Fibroblast of lung (primary cell): ENCODE measurements around the gene NRXN2. TPM values are rescaled to one million over a fixed set of nuclear protein-coding genes. Genes with fewer than 3 reads are reported as not detected.

Experiments
- DNase-seq, 2 donors: peaks; one replicate each; pipeline versions ENCODE4 v3.0.0 to v3.0.0-alpha.2; 2010; ENCODE audit warnings: low read depth in 2 of 2
- H2AFZ ChIP-seq: 2 replicates; pipeline ENCODE4 v1.5.1; 2012; ENCODE audit warnings: low read length, control low read depth, inconsistent platforms
- H3K27ac ChIP-seq: 2 replicates; pipeline ENCODE4 v1.5.1; 2011; ENCODE audit warnings: low read length, control low read depth; ENCODE audit not compliant: insufficient read depth
- H3K27me3 ChIP-seq: 2 replicates; pipeline ENCODE4 v1.5.1; 2011; ENCODE audit warnings: mild to moderate bottlenecking, low read length; ENCODE audit not compliant: control insufficient read depth, insufficient read depth
- H3K36me3 ChIP-seq: 2 replicates; pipeline ENCODE4 v1.5.1; 2011; ENCODE audit warnings: low read length; ENCODE audit not compliant: control insufficient read depth, insufficient read depth
- H3K4me1 ChIP-seq: 2 replicates; pipeline ENCODE4 v1.5.1; 2011; ENCODE audit warnings: low read length; ENCODE audit not compliant: control insufficient read depth, insufficient read depth; ENCODE audit errors: extremely low read depth
- H3K4me2 ChIP-seq: 2 replicates; pipeline ENCODE4 v1.5.1; 2011; ENCODE audit warnings: low read length, control low read depth; ENCODE audit not compliant: insufficient read depth; ENCODE audit errors: extremely low read depth
- H3K4me3 ChIP-seq, 4 experiments: fragments of 200-600 bp in 1 of 4; sonication (generic) in 1 of 4; replicated peaks in 1 of 4; 2 replicates each; pipeline ENCODE4 v1.5.1; 2011 to 2016; ENCODE audit warnings: low read length in 4 of 4, low read depth in 3 of 4, mild to moderate bottlenecking in 3 of 4, control low read depth in 2 of 4, inconsistent platforms in 1 of 4, mixed read lengths in 1 of 4; ENCODE audit not compliant: insufficient read depth in 1 of 4; ENCODE audit errors: control extremely low read depth in 1 of 4
- H3K79me2 ChIP-seq: 2 replicates; pipeline ENCODE4 v1.5.1; 2012; ENCODE audit warnings: mild to moderate bottlenecking, low read length, inconsistent platforms; ENCODE audit not compliant: control insufficient read depth, insufficient read depth
- H3K9ac ChIP-seq: 2 replicates; pipeline ENCODE4 v1.5.1; 2011; ENCODE audit warnings: mild to moderate bottlenecking, low read length, control low read depth; ENCODE audit not compliant: insufficient read depth
- H3K9me3 ChIP-seq: 2 replicates; pipeline ENCODE4 v1.5.1; 2012; ENCODE audit warnings: low read depth, low read length; ENCODE audit not compliant: control insufficient read depth, insufficient read depth
- H4K20me1 ChIP-seq: 2 replicates; pipeline ENCODE4 v1.5.1; 2011; ENCODE audit warnings: low read length; ENCODE audit not compliant: control insufficient read depth, insufficient read depth; ENCODE audit errors: extremely low read depth
- CTCF ChIP-seq, 2 donors: IDR thresholded peaks in 1 of 2; conservative IDR thresholded peaks in 1 of 2; 1 replicate in 1 of 2; 2 replicates in 1 of 2; pipeline ENCODE4 v1.5.1; 2011 to 2012; ENCODE audit warnings: low read length in 2 of 2, control low read depth in 1 of 2, inconsistent platforms in 1 of 2, low read depth in 1 of 2, mild to moderate bottlenecking in 1 of 2
- EZH2 ChIP-seq: IDR thresholded peaks from 2 replicates; pipeline ENCODE4 v1.5.1; 2012; ENCODE audit warnings: low read length, control low read depth, mild to moderate bottlenecking; ENCODE audit errors: missing control alignments
- polyA plus RNA-seq, 2 donors: library from polyadenylated mRNA; depleted of rRNA in 1 of 2; stranded (reverse) in 1 of 2; unstranded in 1 of 2; fragments of >200 nt; gene quantifications; 2 replicates each; pipeline ENCODE4 v1.2.1, GENCODE V29; 2011 to 2012; ENCODE audit warnings: missing spikeins in 1 of 2
- total RNA-seq: library from RNA; depleted of rRNA; stranded (reverse); fragments of >200 nt; gene quantifications from 2 replicates; pipeline ENCODE4 v1.2.1, GENCODE V29; 2014

The NRXN2 gene
- total and polyA plus RNA-seq, 2 donors (not counting 1 experiment from before 2014, with no cell fraction given), result under 0.01 to 0.75 TPM

DNA sequence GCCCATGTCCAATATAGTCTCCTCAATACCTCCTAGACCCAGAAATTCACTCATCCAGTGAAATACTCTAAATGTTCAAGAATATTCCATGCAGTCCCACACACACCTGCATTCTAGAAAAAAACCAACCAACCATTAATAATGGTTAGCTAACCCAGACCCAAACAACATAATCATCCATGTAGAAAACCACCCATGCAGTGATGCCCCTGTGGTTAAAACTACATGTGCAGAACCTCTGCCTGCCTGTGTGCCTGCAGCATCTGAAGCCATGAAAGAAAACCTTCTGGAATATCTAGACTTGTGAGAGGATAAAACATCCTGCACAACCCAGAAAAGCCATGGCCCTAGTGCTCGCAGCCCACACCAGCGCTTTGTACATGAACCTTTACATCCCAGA is 84.2 kb downstream of the NRXN2 start:
- no peak for DNase-seq
- Histone ChIP-seq H3K79me2 (no peaks in the 10 kb centered on the region), H3K9me3 (no peaks in the 10 kb centered on the region), H4K20me1 (no peaks in the 10 kb centered on the region), H3K36me3 (no peaks in the 10 kb centered on the region), H3K27ac (no peak overlapping the region), H3K4me3 (no peak overlapping the region), H2AFZ (no peak overlapping the region), H3K4me2 (no peak overlapping the region), H3K27me3 (peaks cover 32% of the 10 kb centered on the region), H3K4me1 (no peaks in the 10 kb centered on the region), H3K9ac (no peak overlapping the region)
- no peak for TF ChIP-seq EZH2
- TF ChIP-seq CTCF (conservative IDR thresholded peaks at IDR 0.05 in 1 of 2, IDR thresholded peaks at IDR 0.05 in 1 of 2; ENCODE audit: low read depth in 1 of 2, low read length in 2 of 2), result no peak

GRCh38 chr11:64638018-64638665 is 84.9 kb downstream of the NRXN2 start:
- no peaks in the 10 kb centered on the region for H3K4me1 ChIP-seq
- no peaks in the 10 kb centered on the region for H3K36me3 ChIP-seq
- H3K27ac ChIP-seq, result no peak overlapping the region
- TF ChIP-seq EZH2, result no peak
- H2AFZ ChIP-seq, result no peak overlapping the region
- no peaks in the 10 kb centered on the region for H4K20me1 ChIP-seq
- H3K9me3 ChIP-seq, result no peaks in the 10 kb centered on the region
- no peak for DNase-seq
- no peak overlapping the region for H3K4me3 ChIP-seq
- peaks cover 29% of the 10 kb centered on the region for H3K27me3 ChIP-seq
- no peaks in the 10 kb centered on the region for H3K79me2 ChIP-seq
- H3K9ac ChIP-seq, result no peak overlapping the region
- H3K4me2 ChIP-seq, result no peak overlapping the region

- Histone ChIP-seq H3K4me3 (no peak overlapping the region), H3K79me2 (no peaks in the 10 kb centered on the region), H3K27me3 (peaks cover 29% of the 10 kb centered on the region), H3K4me2 (no peak overlapping the region), H3K27ac (no peak overlapping the region), H3K9me3 (no peaks in the 10 kb centered on the region), H4K20me1 (no peaks in the 10 kb centered on the region), H3K4me1 (no peaks in the 10 kb centered on the region), H2AFZ (no peak overlapping the region), H3K36me3 (no peaks in the 10 kb centered on the region), H3K9ac (no peak overlapping the region)
- TF ChIP-seq CTCF (conservative IDR thresholded peaks at IDR 0.05 in 1 of 2, IDR thresholded peaks at IDR 0.05 in 1 of 2; ENCODE audit: low read depth in 1 of 2, low read length in 2 of 2), result no peak
- TF ChIP-seq EZH2, result no peak
- DNase-seq, result no peak
These were observed 85.5 kb downstream of the NRXN2 start for GRCh38 chr11:64637334-64638017.
